HG03469 (cell line): ENCODE data around the gene ZNF593OS.

Experiments
- ATAC-seq: cut with Tn5 transposase; IDR thresholded peaks from one replicate; pipeline ENCODE4 v1.9.1; 2021; ENCODE audit warnings: mild to moderate bottlenecking, moderate library complexity, moderate number of reproducible peaks; ENCODE audit not compliant: unreplicated experiment

The ZNF593OS gene

GRCh38 chr1:26184883-26185282 is 13.3 kb upstream of the ZNF593OS start:
- ATAC-seq = no peak

DNA sequence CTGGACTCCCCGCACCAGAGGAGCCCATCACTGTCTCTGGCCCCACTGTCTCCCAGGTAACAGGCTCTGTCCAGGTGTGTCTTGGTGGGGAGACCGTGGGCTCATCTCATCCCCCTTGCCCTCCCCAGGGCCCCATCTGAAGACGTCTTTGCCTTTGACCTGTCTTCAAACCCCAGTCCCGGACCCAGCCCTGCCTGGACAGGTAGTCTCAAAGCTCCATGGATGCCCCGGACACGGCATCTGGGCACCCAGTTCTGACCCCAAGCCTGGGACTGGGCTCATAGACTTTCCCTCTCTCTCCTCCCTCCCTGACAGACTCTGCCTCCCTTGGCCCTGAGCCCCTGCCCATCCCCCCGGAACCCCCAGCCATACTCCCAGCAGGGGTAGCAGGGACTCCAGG is 12.5 kb upstream of the ZNF593OS start:
- ATAC-seq = no peak

DNA sequence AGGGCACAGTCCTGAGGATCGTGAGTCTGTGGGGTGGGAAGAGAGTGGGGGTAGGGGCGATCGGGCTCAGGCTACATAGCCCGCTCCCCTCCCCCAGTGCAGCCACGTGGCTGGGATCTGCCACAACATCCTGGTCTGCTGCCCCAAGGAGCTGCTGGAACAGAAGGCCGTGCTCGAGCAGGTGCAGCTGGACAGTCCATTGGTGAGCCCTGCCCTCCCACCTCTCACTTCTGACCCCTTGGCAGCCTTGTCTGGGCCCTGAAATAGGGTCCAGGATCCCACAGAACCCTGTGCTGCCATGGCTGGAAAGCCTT is 10.7 kb upstream of the ZNF593OS start:
- no peak for ATAC-seq

DNA sequence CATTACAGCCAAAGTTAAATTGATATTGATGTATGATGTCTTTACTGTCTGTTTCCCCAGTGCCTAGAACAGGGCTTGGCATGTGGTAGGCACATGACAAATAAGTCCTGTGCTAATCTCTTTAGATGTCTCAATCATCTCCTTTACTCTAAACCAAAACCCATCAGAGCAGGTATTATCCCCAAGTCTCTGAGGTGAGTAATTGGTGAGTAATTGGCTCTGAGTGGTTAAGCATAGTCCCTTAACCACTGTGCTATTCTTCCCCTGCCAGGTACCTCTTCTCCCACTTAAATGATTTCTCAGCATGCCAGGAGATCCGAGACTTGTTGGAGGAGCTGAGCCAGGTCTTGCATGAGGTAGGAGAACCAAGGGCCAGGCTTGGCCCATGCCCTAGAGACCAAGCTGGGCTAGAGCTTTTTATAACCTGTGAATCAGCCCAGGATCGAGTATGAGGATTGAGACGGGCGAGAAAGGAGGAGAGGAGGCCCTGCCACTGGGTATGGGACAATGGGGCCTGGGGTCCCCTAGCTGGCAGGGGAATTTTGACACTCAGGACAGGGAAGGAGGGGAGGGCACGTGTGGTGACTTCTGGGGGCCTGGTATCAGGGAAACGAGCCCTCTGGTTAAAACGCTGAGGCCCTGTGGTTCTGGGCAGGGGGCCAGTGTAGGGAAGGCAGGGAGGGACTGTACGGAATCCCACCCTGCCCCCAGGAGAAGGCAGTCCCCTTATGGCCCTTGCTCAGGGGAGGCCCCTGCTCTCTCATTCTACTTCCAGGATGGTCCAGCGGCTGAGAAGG is 10.2 kb upstream of the ZNF593OS start:
- ATAC-seq = no peak

GRCh38 chr1:26180010-26180506 is 8.4 kb upstream of the ZNF593OS start:
- no peak for ATAC-seq

GRCh38 chr1:26177182-26177684 is 5.6 kb upstream of the ZNF593OS start, which contains the start of gene CNKSR1:
TSS of gene CNKSR1 (plus strand) at chr1:26177491. CDS start at chr1:26177548, 57 bp downstream.
- ATAC-seq = no peak

DNA sequence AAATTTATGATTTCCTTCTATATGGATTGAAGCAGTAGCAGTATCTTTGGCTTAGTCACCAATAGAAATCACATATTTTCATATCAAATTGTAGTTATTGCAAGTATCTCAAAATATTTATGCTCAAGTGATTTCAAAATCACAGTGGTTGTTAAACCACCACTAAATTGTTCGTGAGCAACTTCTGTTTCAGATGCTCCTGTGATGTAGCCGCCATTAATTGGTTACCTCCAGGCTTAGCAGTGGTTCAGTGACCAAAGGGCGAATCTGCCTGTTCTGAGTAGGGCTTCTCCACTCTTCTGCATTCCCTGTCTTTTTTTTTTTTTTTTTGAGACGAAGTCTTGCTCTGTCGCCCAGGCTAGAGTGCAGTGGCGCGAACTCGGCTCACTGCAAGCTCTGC is 3.7 kb upstream of the ZNF593OS start:
- ATAC-seq = no peak

- ATAC-seq = no peak
Measured at GRCh38 chr1:26170472-26170821, 1.2 kb downstream of the ZNF593OS start.

DNA sequence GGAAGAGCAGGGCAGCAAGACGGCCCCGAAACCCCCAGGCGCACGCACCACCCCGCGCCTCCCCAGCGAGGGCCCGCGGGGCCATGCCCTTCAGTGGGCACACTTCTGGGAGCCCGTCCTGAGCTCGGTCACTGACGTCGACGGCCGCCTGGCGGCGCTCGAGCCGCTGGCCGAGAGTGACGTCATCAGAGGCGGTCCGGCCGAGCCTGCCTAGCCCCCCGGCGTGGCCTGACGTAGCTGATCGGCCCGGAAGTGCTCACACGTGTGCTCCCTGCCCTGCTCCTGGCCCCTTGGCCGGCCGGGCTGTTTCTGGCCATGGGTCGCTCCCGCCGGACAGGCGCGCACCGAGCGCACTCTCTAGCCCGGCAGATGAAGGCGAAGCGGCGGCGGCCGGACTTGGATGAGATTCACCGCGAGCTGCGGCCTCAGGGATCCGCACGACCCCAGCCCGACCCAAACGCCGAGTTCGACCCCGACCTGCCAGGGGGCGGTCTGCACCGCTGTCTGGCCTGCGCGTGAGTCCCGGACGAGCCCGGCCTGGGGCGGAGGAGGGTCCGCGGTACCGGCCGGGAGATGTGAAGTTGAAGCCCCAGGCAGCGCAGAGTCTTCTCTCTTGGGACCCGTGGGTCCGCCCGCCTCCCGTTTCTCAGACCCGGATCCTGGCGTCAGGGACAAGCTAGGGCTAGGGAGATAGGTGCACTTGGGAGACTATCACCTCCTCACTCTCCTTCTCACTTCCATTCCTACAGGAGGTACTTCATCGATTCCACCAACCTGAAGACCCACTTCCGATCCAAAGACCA is 1.8 kb downstream of the ZNF593OS start, which contains the start of gene ZNF593:
Gene ZNF593 (plus strand): TSS at position 240 of the 803 bp plus-strand sequence. CDS start 76 bp downstream, at position 316.
- ATAC-seq = peak; percentile 67

DNA sequence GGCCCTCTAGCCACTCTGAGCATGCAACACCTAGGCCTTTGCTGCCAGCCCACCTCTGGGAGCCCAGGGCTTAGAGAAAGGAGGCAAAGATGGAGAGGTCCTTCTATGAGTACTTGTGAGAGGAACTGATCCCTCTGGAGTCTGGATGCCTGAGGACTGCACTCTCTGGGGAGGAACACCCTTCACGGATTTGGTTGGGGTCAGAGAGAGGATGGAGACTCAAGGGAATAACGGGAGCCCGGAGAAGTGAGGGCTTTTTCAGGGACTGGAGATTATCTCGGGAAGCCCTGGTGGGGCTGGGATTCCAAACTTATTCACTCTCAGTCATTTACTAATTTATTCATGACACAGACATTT is 2.5 kb downstream of the ZNF593OS start:
- ATAC-seq = no peak

GRCh38 chr1:26168410-26169197 is 3.0 kb downstream of the ZNF593OS start, which contains the start of gene C1orf232:
TSS of gene C1orf232 (minus strand) at chr1:26168963. CDS start at chr1:26168499, 464 bp downstream.
- ATAC-seq = no peak

- ATAC-seq = no peak
Measured at GRCh38 chr1:26166719-26167281, 4.8 kb downstream of the ZNF593OS start.

- ATAC-seq = no peak
Measured at GRCh38 chr1:26164861-26165842, 6.5 kb downstream of the ZNF593OS start.

DNA sequence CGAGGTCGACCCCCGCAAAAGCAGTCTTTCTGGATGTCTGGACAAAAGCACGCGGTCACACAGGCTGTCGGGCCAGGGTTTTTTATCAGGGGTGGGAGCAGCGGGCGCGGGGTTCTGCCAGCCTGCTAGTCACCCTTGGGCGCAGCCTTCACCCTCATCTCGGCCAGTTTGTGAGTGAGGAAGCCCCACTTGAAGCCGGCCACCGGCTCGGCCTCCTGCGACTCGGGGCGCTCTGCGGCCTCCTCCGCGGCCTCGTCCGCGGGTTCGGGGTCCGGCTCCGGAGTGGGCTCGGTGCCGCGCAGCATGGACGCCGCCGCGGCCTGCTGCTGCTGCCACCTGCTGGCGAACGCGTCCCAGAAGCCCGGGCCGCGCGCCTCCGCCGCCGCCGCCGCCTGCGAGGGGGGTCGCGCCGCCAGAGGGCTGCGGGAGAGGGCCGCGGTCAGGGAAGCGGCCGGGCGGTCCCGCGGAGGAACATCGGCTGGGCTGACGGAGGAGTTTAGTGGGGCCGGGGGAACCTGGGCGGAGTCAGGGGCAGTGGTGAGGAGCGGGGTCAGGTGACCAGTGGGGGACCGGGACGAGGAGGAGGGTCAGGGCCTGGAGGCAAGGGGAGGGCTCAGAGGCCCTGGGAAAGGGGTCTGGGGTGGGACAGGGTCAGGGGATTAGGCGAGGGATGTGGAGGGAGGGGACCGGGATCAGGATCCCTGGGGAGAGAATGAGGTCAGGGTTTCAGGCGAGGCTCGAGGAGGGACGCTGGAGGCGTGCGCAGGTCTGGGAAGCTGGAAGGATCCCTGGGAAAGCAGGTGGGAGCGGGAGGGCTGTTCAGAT is 7.4 kb downstream of the ZNF593OS start:
- ATAC-seq = no peak

DNA sequence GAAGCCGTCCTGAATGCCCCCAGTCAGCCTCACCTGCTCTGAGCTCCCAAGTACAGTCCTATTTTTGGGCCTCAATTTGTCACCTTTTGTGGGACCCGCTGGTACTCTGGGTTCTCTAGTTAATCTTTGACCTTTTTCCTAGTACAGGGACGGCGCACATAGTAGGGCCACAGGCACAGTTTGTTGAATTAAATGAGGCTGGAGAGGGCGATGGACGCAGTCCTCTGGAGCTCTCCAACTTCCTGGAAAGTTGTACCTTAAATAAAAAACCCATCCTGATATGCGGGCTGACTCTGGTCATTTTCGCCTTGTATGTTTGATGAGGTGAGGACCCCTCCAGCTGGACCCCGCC is 8.0 kb downstream of the ZNF593OS start:
- ATAC-seq = no peak

DNA sequence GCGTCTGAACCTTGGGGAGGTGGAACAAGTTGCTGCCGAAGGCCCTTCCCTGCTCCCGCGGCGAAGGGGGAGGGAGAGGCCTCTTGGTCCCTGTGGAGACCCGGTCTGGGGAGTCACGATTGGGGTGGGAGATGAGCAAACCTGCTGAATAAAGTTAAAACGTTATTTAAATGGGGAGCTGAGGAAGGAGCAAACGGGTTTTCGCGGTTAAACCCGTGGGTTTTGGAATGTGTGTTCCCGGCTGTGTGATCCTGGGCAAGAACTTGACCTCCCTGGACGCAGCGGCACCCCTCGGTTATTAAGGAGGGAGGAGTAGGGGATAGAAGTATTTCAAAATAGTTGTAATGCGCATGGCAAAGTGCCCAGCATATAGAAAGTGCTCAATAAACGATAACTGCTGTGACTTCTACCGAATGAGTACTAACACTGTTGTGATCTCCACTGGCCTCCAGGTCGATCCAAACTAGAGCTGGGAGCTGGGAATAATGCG is 9.4 kb downstream of the ZNF593OS start:
- no peak for ATAC-seq

DNA sequence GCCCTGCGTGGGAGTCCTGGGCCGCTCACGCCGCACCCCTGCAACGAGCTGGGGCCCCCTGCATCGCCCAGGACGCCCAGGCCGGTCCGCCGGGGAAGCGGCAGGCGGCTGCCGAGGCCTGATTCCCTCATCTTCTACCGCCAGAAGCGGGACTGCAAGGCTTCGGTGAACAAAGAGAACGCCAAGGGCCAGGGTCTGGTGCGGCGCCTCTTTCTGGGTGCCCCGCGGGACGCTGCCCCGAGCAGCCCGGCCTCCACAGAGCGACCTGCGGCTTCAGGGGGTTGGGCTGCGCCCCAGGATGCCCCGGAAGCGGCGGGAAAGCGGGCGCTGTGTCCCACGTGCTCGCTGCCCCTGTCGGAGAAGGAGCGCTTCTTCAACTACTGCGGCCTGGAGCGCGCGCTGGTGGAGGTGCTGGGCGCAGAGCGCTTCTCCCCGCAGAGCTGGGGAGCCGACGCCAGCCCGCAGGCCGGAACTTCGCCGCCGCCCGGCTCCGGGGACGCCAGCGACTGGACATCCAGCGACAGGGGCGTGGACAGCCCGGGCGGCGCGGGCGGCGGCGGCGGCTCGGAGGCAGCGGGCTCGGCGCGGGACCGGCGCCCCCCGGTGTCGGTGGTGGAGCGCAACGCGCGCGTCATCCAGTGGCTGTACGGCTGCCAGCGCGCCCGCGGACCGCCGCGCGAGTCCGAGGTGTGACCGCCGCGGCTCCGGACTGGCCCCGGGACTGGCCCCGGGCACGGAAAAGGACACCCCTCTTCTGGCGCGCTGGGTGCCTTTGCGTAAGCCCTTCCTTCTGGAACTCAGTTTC is 10.0 kb downstream of the ZNF593OS start:
- ATAC-seq = no peak
